WTC11 (cell line): Measurements from ENCODE around the gene GLI1.

Experiments used
- AFF4 ChIP-seq: sonication (generic); formaldehyde crosslinking; IDR thresholded peaks from 2 replicates; pipeline ENCODE4 v1.8.1; 2023; ENCODE audit warnings: mild to moderate bottlenecking, missing genetic modification reagents, borderline replicate concordance
- CTCF ChIP-seq: fragments of 200-600 bp; IDR thresholded peaks from 2 replicates; pipeline ENCODE4 v1.8.0; 2022; ENCODE audit warnings: antibody characterized with exemption
- GRHL2 ChIP-seq: fragments of 250-450 bp; sonication (Bioruptor Pico); IDR thresholded peaks from 2 replicates; pipeline ENCODE4 v1.8.0; 2022; ENCODE audit warnings: mild to moderate bottlenecking, moderate library complexity; ENCODE audit not compliant: insufficient replicate concordance, severe bottlenecking
- IRF1 ChIP-seq: sonication (generic); formaldehyde crosslinking; IDR thresholded peaks from 2 replicates; pipeline ENCODE4 v1.8.0; 2023; ENCODE audit warnings: missing genetic modification reagents
- PREB ChIP-seq: sonication (generic); formaldehyde crosslinking; IDR thresholded peaks from 2 replicates; pipeline ENCODE4 v1.8.1; 2022; ENCODE audit warnings: mild to moderate bottlenecking, missing genetic modification reagents, moderate library complexity, borderline replicate concordance
- TP53 ChIP-seq: sonication (generic); formaldehyde crosslinking; IDR thresholded peaks from 2 replicates; pipeline ENCODE4 v1.8.1; 2023; ENCODE audit warnings: mild to moderate bottlenecking, missing genetic modification reagents
- ZNF263 ChIP-seq: sonication (generic); formaldehyde crosslinking; IDR thresholded peaks from 2 replicates; pipeline ENCODE4 v1.8.1; 2022; ENCODE audit warnings: low read depth, mild to moderate bottlenecking, moderate library complexity, missing genetic modification reagents
- TF ChIP-seq, protein P1 (sequence below): sonication (generic); formaldehyde crosslinking; IDR thresholded peaks from 2 replicates; pipeline ENCODE4 v1.8.1; 2023; ENCODE audit warnings: mild to moderate bottlenecking, moderate library complexity, missing genetic modification reagents
- TF ChIP-seq, protein P2 (sequence below): sonication (generic); formaldehyde crosslinking; IDR thresholded peaks from 2 replicates; pipeline ENCODE4 v1.8.0; 2022; ENCODE audit warnings: missing genetic modification reagents

GRCh38 chr12:57450057-57450456 lies 9.5 kb upstream of the GLI1 start:
- TF ChIP-seq TP53 (CRISPR knock-in tag) (no peak), CTCF (no peak), GRHL2 (CRISPR knock-in tag) (no peak), IRF1 (CRISPR knock-in tag) (no peak), PREB (CRISPR knock-in tag) (no peak), AFF4 (CRISPR knock-in tag) (no peak), ZNF263 (CRISPR knock-in tag) (no peak)
- TF ChIP-seq, protein P1, sequence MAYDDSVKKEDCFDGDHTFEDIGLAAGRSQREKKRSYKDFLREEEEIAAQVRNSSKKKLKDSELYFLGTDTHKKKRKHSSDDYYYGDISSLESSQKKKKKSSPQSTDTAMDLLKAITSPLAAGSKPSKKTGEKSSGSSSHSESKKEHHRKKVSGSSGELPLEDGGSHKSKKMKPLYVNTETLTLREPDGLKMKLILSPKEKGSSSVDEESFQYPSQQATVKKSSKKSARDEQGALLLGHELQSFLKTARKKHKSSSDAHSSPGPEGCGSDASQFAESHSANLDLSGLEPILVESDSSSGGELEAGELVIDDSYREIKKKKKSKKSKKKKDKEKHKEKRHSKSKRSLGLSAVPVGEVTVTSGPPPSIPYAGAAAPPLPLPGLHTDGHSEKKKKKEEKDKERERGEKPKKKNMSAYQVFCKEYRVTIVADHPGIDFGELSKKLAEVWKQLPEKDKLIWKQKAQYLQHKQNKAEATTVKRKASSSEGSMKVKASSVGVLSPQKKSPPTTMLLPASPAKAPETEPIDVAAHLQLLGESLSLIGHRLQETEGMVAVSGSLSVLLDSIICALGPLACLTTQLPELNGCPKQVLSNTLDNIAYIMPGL (CRISPR knock-in tag), result no peak
- TF ChIP-seq, protein P2, sequence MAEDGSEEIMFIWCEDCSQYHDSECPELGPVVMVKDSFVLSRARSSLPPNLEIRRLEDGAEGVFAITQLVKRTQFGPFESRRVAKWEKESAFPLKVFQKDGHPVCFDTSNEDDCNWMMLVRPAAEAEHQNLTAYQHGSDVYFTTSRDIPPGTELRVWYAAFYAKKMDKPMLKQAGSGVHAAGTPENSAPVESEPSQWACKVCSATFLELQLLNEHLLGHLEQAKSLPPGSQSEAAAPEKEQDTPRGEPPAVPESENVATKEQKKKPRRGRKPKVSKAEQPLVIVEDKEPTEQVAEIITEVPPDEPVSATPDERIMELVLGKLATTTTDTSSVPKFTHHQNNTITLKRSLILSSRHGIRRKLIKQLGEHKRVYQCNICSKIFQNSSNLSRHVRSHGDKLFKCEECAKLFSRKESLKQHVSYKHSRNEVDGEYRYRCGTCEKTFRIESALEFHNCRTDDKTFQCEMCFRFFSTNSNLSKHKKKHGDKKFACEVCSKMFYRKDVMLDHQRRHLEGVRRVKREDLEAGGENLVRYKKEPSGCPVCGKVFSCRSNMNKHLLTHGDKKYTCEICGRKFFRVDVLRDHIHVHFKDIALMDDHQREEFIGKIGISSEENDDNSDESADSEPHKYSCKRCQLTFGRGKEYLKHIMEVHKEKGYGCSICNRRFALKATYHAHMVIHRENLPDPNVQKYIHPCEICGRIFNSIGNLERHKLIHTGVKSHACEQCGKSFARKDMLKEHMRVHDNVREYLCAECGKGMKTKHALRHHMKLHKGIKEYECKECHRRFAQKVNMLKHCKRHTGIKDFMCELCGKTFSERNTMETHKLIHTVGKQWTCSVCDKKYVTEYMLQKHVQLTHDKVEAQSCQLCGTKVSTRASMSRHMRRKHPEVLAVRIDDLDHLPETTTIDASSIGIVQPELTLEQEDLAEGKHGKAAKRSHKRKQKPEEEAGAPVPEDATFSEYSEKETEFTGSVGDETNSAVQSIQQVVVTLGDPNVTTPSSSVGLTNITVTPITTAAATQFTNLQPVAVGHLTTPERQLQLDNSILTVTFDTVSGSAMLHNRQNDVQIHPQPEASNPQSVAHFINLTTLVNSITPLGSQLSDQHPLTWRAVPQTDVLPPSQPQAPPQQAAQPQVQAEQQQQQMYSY (CRISPR knock-in tag), result no peak
